Measurements from ENCODE around the gene ZNF544. TPM values are rescaled to one million over a fixed set of nuclear protein-coding genes. Genes with fewer than 3 reads are reported as not detected.
"Not testable (repeated sequence)": the region's sequence is repeated elsewhere in the genome, so short reads cannot be mapped to it uniquely, and the experiment has no call there.

The ZNF544 gene
- total RNA-seq, 2 experiments from 2014 or later: 52.1 to 53.6 TPM

DNA sequence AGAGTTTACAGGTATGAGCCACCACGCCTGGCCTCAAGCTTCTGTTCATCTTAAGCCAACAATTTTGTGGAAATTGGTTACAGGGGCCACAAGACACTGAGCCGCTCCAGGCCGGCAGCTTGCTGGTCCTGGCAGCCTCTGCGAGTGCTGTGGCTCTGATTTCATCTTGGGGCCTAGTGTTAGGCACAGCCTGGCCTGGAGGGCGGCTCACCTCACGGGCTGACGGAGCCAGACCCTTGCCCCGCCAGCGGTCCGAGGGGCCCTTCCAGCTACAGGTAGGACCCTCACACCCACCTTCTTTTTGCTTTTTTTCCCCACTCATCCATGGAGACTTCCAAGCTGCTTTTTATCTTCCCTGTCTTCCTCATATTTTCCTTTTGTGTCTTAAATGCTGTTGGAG is 8.6 kb downstream of the ZNF544 start:
- ChIA-PET CTCF (no interaction called here), POLR2A (no interaction called here)

DNA sequence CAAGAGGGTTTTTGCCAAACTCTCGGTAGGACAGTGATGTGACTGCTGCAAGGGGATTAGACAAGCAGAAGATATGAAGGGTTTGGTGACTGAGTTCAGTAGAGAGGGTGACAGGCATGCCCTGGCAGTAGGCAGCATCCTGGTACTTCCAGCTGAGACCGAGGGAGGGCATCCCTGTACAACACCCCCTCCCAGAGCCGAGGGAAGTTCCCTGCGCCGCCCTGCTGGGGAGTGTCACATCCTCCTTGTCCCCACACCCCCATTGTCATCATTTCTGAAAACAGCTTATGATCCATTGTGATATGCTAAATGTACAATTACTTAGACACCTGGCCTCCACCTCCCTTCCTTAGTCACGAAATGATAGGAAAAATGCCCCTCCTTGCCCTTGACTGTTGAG is 14.6 kb downstream of the ZNF544 start:
- CTCF ChIA-PET: no interaction called here

GRCh38 chr19:58248886-58249285 is 20.2 kb downstream of the ZNF544 start:
- ChIA-PET POLR2A (no interaction called here), CTCF (no interaction called here)

More for the DNA sequence above, 14.6 kb downstream of the ZNF544 start:
- POLR2A ChIA-PET: no interaction called here

GRCh38 chr19:58252102-58252685 is 23.5 kb downstream of the ZNF544 start:
- POLR2A ChIA-PET: no interaction called here
- CTCF ChIA-PET: no interaction called here

- CTCF ChIA-PET: not testable (repeated sequence)
- POLR2A ChIA-PET: interaction anchor here (0.6 kb wide), 1 partner anchor 1000 kb away, joined by 7 read pairs; no protein-coding TSS in a partner anchor
Measured at GRCh38 chr19:58258259-58258658, 29.5 kb downstream of the ZNF544 start.

- CTCF ChIA-PET: no interaction called here
- POLR2A ChIA-PET: no interaction called here
Measured at GRCh38 chr19:58261600-58261967, 32.9 kb downstream of the ZNF544 start.

DNA sequence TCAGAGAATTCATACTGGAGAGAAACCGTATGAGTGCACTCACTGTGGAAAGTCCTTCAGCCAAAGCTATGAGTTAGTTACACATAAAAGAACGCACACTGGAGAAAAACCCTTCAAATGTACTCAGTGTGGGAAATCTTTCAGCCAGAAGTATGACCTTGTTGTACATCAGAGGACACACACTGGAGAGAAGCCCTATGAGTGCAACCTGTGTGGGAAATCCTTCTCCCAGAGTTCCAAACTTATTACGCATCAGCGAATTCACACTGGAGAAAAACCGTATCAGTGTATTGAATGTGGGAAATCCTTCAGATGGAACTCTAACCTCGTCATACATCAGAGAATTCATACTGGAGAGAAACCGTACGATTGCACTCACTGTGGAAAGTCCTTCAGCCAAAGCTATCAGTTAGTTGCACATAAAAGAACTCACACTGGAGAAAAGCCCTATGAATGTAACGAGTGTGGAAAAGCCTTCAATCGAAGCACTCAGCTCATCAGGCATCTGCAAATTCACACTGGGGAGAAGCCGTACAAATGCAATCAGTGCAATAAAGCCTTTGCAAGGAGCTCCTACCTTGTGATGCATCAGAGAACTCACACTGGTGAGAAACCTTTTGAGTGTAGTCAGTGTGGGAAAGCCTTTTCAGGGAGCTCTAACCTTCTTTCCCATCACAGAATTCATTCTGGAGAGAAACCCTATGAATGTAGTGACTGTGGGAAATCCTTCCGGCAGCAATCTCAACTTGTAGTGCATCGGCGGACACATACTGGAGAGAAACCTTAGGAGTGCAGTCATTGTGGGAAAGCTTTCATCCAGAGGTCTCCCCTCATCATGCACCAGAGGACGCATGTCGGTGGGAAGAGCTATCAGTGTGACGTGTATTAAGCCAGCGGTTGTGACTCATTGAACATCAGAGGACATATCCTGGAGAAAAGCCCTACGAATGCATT is 33.5 kb downstream of the ZNF544 start:
- CTCF ChIA-PET: no interaction called here
- POLR2A ChIA-PET: no interaction called here

- CTCF ChIA-PET: no interaction called here
- POLR2A ChIA-PET: no interaction called here
Measured at GRCh38 chr19:58262922-58263296, 34.2 kb downstream of the ZNF544 start.

GRCh38 chr19:58265100-58265499 is 36.4 kb downstream of the ZNF544 start:
- POLR2A ChIA-PET: no interaction called here
- CTCF ChIA-PET: no interaction called here

GRCh38 chr19:58268344-58268743 is 39.6 kb downstream of the ZNF544 start:
- CTCF ChIA-PET: no interaction called here
- POLR2A ChIA-PET: no interaction called here

- CTCF ChIA-PET: no interaction called here
Measured at GRCh38 chr19:58274771-58275201, 46.1 kb downstream of the ZNF544 start.

DNA sequence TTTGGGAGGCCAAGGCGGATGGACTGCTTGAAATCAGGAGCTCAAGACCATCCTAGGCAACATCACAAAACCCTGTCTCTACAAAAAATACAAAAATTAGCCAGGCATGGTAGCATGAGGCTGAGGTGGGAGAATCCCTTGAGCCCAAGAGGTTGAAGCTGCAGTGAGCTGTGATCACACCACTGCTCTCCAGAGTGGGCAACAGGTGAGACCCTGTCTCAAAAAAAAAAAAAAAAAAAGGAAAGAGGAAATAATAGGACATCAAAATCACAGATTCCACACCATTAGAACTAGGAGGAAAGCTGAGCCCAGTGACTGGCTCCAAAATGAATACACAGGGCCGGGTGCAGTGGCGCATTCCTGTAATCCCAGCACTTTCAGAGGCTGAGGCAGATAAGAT is 46.9 kb downstream of the ZNF544 start:
- ChIA-PET CTCF (interaction anchor here (0.6 to 0.9 kb wide), 2 partner anchors 75 to 244 kb away, joined by 3 to 4 read pairs; partner anchors contain the start of gene ZBTB45), POLR2A (no interaction called here)

More at GRCh38 chr19:58274771-58275201, 46.1 kb downstream of the ZNF544 start:
- POLR2A ChIA-PET: no interaction called here

GRCh38 chr19:58277197-58277596 is 48.5 kb downstream of the ZNF544 start:
- ChIA-PET POLR2A (no interaction called here), CTCF (no interaction called here)

- ChIA-PET CTCF (interaction anchor here (1.0 to 1.3 kb wide), 2 partner anchors 8 to 49 kb away, joined by 5 read pairs; partner anchors contain the start of gene ZNF544), POLR2A (interaction anchor here (0.6 to 1.0 kb wide), 4 partner anchors 9 to 69 kb away, joined by 3 to 7 read pairs (median 3); partner anchors contain the start of gene ERVK3-1)
Measured at GRCh38 chr19:58277748-58278540, 49.2 kb downstream of the ZNF544 start.

GRCh38 chr19:58278541-58279041 is 49.9 kb downstream of the ZNF544 start, which contains the start of gene ZNF8:
Gene ZNF8 (plus strand): TSS chr19:58278955. CDS start chr19:58279082, 127 bp downstream.
- ChIA-PET POLR2A (interaction anchor here (0.6 to 1.0 kb wide), 5 partner anchors 9 to 276 kb away, joined by 3 to 7 read pairs (median 3); partner anchors contain the start of genes CHMP2A and ERVK3-1), CTCF (interaction anchor here (1.0 to 1.3 kb wide), 2 partner anchors 9 to 50 kb away, joined by 5 read pairs; partner anchors contain the start of gene ZNF544)

DNA sequence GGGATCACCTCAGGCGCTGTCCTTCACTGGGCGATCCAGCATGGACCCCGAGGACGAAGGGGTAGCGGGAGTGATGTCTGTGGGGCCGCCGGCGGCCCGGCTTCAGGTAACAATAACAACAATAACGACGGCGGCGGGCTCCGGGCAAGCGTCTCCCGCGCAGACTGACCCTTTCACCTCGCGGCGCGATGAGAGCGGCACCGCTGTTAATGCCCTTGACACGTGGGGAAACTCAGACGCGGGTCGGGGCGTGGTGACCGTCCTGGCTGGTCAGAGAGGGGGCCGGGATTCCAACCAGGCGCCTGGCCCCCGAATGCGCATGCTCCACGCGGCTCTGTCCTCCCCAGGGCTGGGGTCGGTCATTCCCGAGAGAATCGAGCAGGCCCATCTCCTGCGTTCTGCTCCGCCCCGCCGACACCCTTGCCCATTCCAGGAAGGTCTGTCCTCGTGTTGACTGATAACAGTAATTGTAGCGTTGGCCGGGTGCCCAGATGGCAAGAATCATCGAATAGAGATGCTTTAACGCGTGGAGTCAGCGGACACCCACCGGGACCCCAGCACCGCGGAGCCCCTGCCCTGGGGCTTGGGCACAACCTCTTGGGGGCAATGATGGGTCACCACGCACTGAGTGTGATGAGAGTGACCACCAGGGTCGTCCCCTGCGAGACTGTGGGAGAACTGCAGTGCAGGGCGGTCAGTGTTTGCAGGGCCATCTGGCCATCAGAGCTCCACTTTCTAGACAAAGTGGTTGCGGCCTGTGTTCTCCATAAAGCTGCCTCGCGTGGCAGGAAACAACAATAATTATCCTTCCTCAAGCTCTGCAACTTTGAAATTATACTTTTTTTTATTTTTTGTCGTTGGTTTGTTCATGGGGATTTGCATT is 50.6 kb downstream of the ZNF544 start:
- CTCF ChIA-PET: interaction anchor here (0.6 to 1.3 kb wide), 2 partner anchors 35 to 51 kb away, joined by 5 to 6 read pairs; partner anchors contain the start of gene ZNF544
- POLR2A ChIA-PET: interaction anchor here (0.6 to 1.0 kb wide), 4 partner anchors 25 to 275 kb away, joined by 3 read pairs; partner anchors contain the start of genes CHMP2A and ERVK3-1

GRCh38 chr19:58279925-58280316 is 51.2 kb downstream of the ZNF544 start:
- CTCF ChIA-PET: interaction anchor here (0.6 kb wide), 1 partner anchor 35 kb away, joined by 6 read pairs; no protein-coding TSS in a partner anchor
- POLR2A ChIA-PET: interaction anchor here (1.0 to 1.1 kb wide), 2 partner anchors 51 kb away, joined by 3 read pairs; partner anchors contain the start of gene ZNF544

GRCh38 chr19:58284199-58284598 is 55.5 kb downstream of the ZNF544 start:
- ChIA-PET POLR2A (interaction anchor here (0.7 kb wide), 1 partner anchor 23 kb away, joined by 5 read pairs; no protein-coding TSS in a partner anchor), CTCF (no interaction called here)

Data from activated CD8-positive, alpha-beta memory T cell treated with anti-CD3 and anti-CD28 coated beads for 36 hours (primary cell).